ENCODE data around the gene OBP2B. TPM values are rescaled to one million over a fixed set of nuclear protein-coding genes. Genes with fewer than 3 reads are reported as not detected.

Gene OBP2B
- total RNA-seq, 1 donor from 2014 or later, result not detected

DNA sequence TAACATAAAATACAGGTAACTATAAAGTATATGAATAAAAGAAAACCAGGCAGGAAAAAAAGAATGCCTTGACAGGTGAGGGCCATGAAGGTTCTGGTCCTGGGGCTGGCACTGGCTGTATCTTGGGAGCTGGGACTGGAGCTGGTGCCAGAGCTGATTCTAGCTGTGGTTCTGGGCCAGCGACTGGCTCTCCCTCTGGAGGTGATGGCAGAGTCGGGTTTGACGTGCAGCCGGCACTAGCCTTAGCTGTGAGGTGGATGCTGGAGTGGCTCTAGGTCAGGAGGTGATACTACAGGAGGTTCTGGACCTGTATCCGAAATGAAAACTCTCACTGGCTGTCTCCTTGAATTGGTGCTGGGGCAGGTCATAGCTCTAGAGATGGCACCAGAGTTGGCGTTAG, 22.3 kb downstream of the OBP2B start:
- no peak for DNase-seq (ENCODE audit: low spot score)
- no peaks in the 10 kb centered on the region for H3K4me1 Mint-ChIP-seq (ENCODE audit: unreplicated experiment)
- H3K4me3 Mint-ChIP-seq (ENCODE audit: unreplicated experiment), result no peak overlapping the region
- TF ChIP-seq, protein P1, sequence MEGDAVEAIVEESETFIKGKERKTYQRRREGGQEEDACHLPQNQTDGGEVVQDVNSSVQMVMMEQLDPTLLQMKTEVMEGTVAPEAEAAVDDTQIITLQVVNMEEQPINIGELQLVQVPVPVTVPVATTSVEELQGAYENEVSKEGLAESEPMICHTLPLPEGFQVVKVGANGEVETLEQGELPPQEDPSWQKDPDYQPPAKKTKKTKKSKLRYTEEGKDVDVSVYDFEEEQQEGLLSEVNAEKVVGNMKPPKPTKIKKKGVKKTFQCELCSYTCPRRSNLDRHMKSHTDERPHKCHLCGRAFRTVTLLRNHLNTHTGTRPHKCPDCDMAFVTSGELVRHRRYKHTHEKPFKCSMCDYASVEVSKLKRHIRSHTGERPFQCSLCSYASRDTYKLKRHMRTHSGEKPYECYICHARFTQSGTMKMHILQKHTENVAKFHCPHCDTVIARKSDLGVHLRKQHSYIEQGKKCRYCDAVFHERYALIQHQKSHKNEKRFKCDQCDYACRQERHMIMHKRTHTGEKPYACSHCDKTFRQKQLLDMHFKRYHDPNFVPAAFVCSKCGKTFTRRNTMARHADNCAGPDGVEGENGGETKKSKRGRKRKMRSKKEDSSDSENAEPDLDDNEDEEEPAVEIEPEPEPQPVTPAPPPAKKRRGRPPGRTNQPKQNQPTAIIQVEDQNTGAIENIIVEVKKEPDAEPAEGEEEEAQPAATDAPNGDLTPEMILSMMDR (IDR thresholded peaks at IDR 0.05; ENCODE audit: unreplicated experiment), result no peak
- H3K36me3 Mint-ChIP-seq (ENCODE audit: low read depth, unreplicated experiment), result no peaks in the 10 kb centered on the region
- no peak overlapping the region for H3K27ac Mint-ChIP-seq (ENCODE audit: unreplicated experiment)
- H3K27me3 Mint-ChIP-seq (ENCODE audit: unreplicated experiment), result peaks cover 5% of the 10 kb centered on the region
- no peaks in the 10 kb centered on the region for H3K9me3 Mint-ChIP-seq (ENCODE audit: unreplicated experiment)

DNA sequence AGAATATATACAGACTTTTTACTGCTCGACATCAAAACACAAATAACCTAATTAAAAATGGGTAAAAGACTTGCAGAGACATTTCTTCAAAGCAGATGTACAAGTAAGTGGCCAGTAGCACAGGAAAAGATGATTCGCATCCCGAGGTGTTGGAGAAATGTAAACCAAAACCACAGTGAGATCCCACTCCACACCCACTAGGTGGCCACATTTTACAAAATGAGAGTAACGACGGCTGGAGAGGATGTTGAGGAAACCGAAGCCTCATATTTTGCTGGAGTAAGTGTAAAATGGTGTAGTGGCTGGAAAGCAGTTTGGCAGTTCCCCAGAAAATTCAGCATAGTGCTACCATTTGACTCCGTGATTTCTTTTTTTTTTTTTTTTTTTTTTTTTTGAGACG, 24.1 kb downstream of the OBP2B start:
- peaks cover 5% of the 10 kb centered on the region for H3K27me3 Mint-ChIP-seq (ENCODE audit: unreplicated experiment)
- peak; percentile 33 for DNase-seq (ENCODE audit: low spot score)
- H3K4me3 Mint-ChIP-seq (ENCODE audit: unreplicated experiment), result no peak overlapping the region
- peak overlapping the region; percentile 7 for H3K27ac Mint-ChIP-seq (ENCODE audit: unreplicated experiment)
- no peaks in the 10 kb centered on the region for H3K9me3 Mint-ChIP-seq (ENCODE audit: unreplicated experiment)
- no peaks in the 10 kb centered on the region for H3K4me1 Mint-ChIP-seq (ENCODE audit: unreplicated experiment)
- H3K36me3 Mint-ChIP-seq (ENCODE audit: low read depth, unreplicated experiment), result no peaks in the 10 kb centered on the region
- TF ChIP-seq, protein P1 (IDR thresholded peaks at IDR 0.05; ENCODE audit: unreplicated experiment), result peak; percentile 60

DNA sequence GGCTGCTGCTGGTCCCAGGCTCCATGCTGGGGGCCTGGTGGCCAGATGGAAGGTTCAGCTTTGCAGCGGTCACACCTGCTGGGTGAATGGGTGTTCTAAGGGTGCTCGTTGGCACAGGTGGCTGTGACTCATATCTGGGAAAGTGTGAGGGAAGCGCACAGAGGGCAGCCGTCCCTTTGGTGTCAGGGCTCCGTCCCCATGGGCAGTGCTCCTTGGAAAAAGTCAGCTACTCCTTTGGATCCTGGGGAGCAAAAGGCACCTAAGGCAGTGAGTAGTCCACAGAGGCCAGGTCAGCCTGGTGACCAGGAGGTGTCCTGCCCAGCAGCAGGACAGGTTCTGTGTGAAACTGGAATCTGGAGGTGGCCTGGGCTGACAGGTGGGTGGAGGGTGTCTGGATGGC, 26.9 kb downstream of the OBP2B start:
- DNase-seq (ENCODE audit: low spot score), result no peak
- Mint-ChIP-seq H3K27me3 (ENCODE audit: unreplicated experiment) (peaks cover 2% of the 10 kb centered on the region), H3K9me3 (ENCODE audit: unreplicated experiment) (no peaks in the 10 kb centered on the region), H3K36me3 (ENCODE audit: low read depth, unreplicated experiment) (no peaks in the 10 kb centered on the region), H3K27ac (ENCODE audit: unreplicated experiment) (no peak overlapping the region), H3K4me3 (ENCODE audit: unreplicated experiment) (no peak overlapping the region), H3K4me1 (ENCODE audit: unreplicated experiment) (no peaks in the 10 kb centered on the region)
- TF ChIP-seq, protein P1 (IDR thresholded peaks at IDR 0.05; ENCODE audit: unreplicated experiment), result no peak

DNA sequence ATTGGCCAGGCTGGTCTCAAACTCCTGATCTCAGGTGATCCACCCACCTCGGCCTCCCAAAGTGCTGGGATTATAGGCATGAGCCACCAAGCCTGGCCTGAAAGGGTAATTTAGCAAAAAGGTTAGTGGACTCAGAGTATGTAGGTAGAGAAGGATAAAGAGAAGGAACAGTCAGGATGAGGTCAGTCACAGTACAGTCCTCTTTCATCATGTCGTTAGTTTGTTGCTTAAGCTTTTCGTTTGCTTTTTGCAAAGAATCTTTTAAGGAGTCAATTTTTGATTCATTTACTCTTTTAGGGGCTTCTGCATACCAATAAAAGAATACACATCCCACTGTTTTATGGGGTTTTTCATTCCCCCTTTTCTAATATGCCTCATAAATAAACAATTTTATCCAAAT, 27.5 kb downstream of the OBP2B start:
- H3K4me3 Mint-ChIP-seq (ENCODE audit: unreplicated experiment), result no peak overlapping the region
- H3K27me3 Mint-ChIP-seq (ENCODE audit: unreplicated experiment), result no peaks in the 10 kb centered on the region
- TF ChIP-seq, protein P1 (IDR thresholded peaks at IDR 0.05; ENCODE audit: unreplicated experiment), result no peak

DNA sequence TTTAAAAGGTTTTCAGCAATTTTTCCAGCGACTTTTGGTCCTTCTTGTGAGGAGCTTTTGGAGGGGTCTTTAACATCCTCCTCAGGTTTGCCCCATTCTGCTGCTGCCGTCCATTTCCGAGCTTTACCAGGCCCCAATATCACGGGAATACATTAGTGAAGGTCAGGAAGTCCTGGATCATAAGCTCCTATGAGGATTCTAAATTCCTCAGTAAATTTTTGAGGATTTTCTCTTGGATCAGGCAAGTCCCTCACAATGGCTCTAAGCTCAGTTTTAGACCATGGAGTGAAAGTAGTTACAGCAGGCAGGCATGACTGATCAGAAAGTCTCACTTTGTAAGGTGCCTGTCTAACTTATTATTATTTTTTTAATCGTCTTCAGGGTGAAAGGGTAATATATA, 28.1 kb downstream of the OBP2B start:
- Mint-ChIP-seq H3K4me3 (ENCODE audit: unreplicated experiment) (no peak overlapping the region), H3K27ac (ENCODE audit: unreplicated experiment) (no peak overlapping the region), H3K4me1 (ENCODE audit: unreplicated experiment) (no peaks in the 10 kb centered on the region), H3K36me3 (ENCODE audit: low read depth, unreplicated experiment) (no peaks in the 10 kb centered on the region), H3K27me3 (ENCODE audit: unreplicated experiment) (no peaks in the 10 kb centered on the region), H3K9me3 (ENCODE audit: unreplicated experiment) (no peaks in the 10 kb centered on the region)
- TF ChIP-seq, protein P1 (IDR thresholded peaks at IDR 0.05; ENCODE audit: unreplicated experiment), result no peak
- no peak for DNase-seq (ENCODE audit: low spot score)

More for the DNA sequence above, 27.5 kb downstream of the OBP2B start:
- no peak for DNase-seq (ENCODE audit: low spot score)
- Mint-ChIP-seq H3K4me1 (ENCODE audit: unreplicated experiment) (no peaks in the 10 kb centered on the region), H3K36me3 (ENCODE audit: low read depth, unreplicated experiment) (no peaks in the 10 kb centered on the region), H3K27ac (ENCODE audit: unreplicated experiment) (no peak overlapping the region), H3K9me3 (ENCODE audit: unreplicated experiment) (no peaks in the 10 kb centered on the region)

Data from endothelial cell (in vitro differentiated cells).